ENCODE data around the gene FUBP3.

GRCh38 chr9:130663977-130664250 is 84.5 kb downstream of the FUBP3 start:
- no peak for TF ChIP-seq CTCF (IDR thresholded peaks at IDR 0.05)
- no peak for TF ChIP-seq POLR2A (IDR thresholded peaks at IDR 0.05)
- no peak for TF ChIP-seq EP300 (IDR thresholded peaks at IDR 0.05)

Measured in tibial nerve (tissue), 4 donors.